Stimulated activated CD4-positive, alpha-beta T cell treated with anti-CD3 and anti-CD28 coated beads, Interleukin-4, amount 100 ng/mL, for 4 hours (primary cell): Measurements from ENCODE around the gene PLA2G2C.
"Not testable (repeated sequence)": the region's sequence is repeated elsewhere in the genome, so short reads cannot be mapped to it uniquely, and the experiment has no call there.

Experiments
- DNase-seq, 2 experiments: peaks; one replicate each; pipeline ENCODE4 v3.0.0-alpha.2; 2020

PLA2G2C gene, protein sequence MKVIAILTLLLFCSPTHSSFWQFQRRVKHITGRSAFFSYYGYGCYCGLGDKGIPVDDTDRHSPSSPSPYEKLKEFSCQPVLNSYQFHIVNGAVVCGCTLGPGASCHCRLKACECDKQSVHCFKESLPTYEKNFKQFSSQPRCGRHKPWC

DNA sequence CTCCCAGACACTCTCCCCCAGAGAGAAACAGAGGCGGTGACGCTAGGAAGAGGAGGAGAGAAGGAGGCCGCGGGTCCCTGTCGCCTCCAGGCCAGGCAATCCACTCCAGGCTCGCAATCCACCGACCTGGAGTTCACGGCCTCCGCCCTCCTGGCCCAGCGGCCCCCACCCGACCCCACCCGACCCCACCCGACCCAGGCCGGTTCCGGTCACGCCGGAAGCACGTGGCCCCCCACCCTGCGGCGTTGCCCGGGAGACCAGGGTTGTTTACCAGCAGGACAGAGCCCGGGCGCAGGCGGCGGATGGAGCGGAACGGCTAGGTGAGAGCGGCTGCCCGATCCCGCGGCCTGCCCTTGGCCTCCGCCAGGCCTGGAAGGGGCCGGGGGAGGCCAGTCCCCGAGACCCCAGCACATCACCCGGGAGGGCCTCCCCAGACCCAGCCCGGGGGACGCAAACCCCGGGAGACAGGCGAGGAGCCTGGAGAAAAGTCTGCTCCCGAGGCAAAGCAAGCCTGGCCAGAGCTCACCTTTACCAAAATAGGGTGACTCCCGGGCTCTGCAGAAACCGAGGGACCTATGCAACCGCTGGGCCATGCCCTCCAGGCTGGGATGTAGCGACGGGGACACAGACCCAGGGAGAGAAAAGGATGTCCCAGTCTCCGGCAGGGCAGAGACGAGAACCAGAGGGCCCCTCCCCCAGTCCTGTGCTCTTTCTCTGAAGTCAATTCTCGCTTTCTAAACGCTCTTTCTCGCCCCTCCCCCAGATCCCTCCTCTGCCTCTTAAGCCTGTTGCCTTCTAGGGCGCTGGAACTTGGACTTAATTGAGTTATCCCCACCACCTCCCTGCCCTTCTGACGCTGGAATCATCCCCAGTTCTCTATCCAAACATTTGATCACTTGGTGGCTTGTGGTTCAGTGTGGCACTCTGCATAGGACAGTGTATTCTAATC lies at the start of gene PLA2G2C, which contains the start of gene UBXN10:
Gene PLA2G2C, minus strand, starts transcription at position 685 of the 949 bp plus-strand sequence. CDS start 9,155 bp downstream, outside the sequence.
Gene UBXN10, plus strand, starts transcription at position 263 of the 949 bp plus-strand sequence. CDS start 4,466 bp downstream, outside the sequence.
- peak; percentile 55 to 62 for DNase-seq

DNA sequence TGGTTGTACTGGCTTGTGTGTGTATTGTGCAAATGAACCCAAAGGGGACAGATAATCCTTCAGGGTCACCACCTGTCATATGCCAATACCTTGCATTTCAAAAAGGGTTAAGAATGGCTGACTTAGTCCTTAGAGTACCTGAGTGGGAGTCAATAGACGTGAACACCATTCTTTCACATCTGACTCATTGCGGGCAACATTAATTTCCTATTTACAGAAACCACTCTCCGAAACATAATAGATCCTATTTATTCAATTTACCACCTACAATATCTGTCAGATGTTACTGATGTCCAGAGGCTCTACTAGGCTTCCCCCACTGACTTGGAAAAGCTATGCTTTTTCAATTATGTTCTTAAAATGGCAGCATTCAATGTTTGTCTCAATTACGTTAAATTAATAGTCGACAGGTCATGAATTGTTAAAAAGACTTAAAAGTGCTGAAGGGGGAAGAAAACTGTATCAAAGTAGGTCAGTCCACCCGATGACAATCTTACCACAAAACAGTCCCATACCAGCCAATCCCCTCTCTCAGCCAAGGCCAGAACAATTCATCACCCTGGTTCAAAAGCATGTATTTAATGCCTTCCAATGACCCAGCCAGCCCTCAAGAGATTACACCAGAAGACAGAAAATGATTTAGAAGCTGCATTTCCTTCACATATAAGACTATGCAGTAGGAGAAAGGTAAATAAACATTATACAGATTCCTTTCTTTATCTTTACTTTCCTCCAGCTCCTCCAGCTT lies 48.6 kb upstream of the PLA2G2C start:
- no peak for DNase-seq

DNA sequence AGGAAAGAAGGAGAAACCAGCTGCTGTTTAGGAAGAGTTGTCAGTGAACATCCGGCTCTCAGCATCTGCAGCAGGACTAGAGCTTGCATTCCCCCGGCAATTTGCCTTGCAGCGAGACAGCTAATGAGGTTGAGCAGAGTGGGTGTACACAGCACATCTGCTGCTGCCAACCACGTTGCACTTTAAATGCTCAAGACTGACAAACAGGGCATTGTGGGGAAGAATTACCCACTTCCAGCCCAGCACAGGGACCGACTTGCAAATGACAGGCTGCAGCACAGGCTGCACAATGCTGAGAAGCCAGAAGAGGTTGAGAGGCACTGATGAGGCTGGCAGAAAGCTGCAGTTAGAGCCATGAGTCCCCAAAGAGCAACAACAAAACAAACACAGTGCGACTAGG lies 47.5 kb upstream of the PLA2G2C start:
- no peak for DNase-seq

DNA sequence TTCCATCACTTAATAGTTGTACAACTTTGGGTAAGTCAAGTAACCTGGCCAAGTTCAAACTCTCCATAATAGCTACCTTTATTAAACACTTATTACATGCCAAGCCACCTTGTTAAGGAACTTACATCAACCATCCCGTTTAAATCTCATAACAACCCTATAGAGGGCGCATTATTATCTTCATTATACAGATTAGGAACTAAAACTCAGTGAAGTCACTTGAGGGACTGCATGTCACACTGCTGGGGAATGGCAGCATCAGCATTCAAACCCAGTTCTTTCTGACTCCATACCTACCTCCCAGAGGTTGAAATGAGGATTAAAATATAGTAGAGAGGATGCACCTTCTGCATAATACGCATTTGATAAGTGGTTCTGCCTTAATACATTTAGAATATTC lies 47.1 kb upstream of the PLA2G2C start:
- DNase-seq, result no peak

DNA sequence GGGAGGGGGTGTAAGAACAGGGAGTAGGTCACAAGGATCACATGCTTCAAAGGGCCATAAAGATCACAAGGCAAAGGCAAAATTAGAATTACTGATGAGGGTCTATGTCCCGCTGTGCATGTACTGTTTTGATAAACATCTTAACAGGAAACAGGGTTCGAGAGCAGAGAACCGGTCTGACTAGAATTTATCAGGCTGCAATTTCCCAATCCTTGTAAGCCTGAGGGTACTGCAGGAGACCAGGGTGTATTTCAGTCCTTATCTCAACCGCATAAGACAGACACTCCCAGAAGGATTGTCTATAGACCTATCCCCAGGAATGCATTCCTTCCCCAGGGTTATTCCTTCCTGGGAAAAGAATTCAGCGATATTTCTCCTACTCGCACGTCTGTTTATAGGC lies 46.2 kb upstream of the PLA2G2C start:
- DNase-seq, result not testable (repeated sequence)

DNA sequence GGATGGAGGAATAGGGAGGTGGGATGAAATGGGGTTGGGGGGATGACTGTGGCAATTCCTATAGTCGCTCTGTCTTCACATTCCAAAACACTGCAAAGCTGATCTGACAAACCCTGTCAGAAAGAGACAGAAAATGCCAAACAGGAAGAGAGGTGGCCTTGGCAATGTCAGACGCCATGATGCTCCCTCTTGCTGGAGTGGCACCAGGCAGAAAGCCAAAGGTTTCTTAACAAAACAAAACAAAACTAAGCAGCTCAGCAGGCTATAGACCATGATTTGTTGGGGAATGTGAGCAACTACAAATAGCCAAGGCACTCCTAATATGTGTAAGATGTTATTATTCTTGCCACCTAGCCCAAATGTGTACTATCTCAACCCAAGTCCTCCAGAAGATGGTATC lies 42.9 kb upstream of the PLA2G2C start:
- no peak for DNase-seq

DNA sequence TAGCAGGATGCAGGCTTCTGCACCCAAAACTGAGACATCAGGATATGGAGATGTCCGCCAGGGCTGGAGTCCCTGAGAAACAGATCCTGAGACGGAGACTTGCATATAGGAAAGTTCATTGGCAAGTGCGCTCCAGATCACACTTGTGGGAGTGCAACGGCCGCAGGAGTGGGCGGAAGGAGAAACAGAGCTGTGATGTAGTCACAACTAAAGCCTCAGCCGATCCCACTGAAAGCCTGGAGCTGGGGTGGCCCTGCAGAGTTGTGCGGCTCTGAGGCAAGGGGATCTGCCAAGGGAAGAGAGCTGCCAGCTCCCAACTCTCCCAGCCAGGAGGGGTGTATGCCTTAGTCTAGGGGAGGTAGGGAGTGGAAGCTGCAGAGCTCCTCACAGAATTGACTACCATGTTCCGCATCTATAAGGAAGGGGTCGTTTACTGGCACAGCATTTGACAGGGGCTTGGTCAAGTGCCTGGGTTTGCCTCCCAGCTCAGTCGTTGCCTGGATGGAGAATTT lies 42.1 kb upstream of the PLA2G2C start:
- DNase-seq, result no peak

DNA sequence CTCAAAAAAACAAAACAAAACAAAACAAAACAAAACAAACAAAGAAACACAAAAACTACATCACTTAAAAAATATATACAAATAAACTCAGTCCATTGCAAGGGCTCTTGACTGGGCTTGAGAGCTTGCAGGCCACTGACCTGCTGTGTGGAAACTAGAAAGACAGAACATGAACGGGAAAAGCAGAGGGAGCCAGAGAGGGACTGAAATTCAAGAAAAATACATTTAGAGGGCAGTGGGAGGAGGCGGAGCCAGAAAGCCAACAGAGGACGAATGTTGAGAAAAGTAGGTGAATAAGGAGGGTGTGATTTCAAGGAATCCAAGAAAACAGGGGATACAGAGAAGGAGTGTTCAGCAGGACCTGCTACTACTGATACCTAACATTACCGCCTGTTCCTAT lies 41.4 kb upstream of the PLA2G2C start:
- DNase-seq, result no peak

DNA sequence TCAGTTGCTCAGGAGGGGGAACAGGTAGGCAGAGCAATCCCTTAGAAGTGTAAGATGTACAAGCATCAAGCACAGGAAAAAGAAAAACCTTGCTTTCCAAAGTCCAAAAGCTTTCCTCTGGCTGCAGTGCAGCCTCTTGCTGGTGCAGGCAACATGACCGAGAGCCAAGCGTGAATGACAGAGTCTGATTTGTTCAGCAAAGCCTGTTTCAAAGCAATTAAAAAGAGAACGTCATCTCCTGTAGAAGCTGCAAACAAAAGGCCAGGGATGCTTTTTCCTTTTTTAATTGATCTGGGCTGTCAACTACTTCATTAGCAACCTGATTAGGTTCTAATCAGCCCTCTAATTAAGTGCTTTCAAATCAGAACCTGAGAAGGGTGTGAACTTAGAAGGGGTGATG lies 38.2 kb upstream of the PLA2G2C start:
- no peak for DNase-seq

DNA sequence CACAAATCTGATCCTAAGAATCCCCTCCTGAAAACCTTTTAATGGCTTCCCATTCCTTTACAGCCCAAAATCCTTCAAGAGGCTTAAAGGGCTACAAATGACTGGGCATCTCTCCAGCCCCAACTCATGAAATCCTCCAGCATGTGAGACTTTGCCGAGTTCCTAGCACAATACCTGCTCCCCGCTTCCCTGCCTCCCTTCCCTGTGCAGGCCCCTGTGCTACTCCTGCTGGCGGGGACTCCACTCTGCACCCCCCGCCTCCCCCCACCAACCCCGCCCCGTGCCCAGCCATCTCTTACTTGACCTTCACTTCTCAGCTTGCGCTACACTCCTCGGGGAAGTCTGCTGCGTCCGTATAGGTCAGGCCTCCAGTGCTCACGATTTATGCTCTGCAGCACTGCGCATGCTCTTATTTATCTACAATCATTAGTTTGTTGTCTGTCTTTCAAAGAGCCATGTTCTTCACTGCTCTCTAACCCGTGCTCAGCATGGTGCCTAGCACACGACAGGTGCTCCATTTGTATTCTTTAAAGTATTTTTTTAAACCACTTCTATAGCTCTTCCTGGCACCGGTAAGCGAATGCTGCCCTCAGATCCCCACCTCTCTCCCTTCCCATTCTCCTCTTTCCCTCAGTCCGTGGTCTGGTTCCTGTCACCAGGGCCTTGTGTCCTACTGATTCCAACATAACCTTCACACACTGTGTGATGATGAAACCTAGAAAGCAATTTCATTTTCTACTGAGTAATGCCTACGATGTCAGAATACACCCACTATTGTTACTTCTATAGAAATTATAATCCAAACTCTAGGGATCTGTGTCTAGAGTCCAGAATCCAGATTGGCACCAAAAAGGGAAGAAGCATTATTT lies 37.5 kb upstream of the PLA2G2C start:
- no peak for DNase-seq

DNA sequence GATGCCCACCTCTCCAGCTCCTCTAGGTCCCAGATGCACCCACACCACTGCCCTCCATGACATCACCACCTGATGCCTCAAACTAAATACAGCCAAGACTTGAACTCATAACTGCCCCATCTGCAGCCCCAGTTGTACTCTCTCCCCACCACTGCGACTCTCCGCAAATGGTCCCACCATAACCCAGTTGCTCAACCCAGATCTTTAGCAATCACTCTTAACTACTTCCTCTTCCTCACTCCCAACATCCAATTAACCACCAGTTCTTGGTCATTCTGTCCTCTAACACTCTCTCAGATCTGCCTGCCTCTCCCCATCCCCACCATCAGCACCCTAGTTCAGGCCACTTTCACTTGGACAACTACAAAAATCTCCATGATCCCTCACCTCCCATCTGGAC lies 36.8 kb upstream of the PLA2G2C start:
- DNase-seq, result no peak

DNA sequence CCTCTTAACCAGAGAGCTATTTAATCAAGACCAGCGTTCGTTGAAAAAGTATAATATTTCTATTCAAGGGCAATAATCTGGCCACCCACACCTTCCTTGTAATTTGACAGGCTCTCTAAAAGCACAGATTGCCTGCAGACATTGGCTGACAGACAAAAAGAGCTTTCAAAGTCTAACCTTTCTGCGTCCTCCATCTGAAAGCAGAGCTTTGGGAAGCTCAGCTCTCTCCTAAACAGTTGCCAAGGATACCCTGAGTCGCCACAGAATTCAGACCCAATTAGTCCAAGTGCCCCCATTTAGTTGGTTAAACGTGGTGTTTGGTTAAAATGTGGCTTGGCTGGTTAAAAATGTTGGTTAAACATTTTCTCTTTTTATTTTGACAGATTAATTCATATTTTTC lies 33.7 kb upstream of the PLA2G2C start:
- no peak for DNase-seq

DNA sequence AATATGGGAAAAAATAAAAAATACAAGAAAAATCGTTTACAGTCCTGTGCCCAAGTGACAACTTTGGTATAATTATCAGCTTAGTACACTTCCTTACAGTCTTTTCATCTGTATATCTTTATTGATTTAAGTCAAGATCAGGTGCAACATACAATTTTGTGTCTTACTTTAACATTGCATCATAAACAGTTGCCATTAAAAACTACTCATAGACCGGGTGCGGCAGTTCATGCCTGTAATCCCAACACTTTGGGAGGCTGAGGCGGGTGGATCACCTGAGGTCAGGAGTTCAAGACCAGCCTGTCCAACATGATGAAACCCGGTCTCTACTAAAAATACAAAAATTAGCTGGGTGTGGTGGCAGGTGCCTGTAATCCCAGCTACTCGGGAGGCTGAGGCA lies 32.7 kb upstream of the PLA2G2C start:
- not testable (repeated sequence) for DNase-seq

DNA sequence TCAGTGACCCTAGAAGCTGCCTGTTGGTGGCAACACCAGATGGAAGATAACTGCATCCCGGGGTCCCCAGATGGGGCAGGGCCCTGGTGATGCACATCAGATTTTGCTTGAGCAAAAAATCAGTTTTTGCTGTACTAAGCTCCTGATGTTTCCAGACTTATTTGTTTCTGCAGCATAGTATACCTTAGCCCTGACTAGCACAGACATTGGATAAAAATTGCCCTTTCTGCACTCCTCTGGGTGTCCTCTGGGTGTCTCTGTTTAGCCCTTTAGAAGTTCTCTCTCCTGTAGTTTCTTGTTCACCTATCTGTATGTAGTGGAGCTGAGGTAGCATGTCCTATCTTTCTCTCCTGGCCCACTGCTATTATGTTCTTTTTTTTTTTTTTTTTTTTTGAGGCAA lies 30.3 kb upstream of the PLA2G2C start:
- no peak for DNase-seq

DNA sequence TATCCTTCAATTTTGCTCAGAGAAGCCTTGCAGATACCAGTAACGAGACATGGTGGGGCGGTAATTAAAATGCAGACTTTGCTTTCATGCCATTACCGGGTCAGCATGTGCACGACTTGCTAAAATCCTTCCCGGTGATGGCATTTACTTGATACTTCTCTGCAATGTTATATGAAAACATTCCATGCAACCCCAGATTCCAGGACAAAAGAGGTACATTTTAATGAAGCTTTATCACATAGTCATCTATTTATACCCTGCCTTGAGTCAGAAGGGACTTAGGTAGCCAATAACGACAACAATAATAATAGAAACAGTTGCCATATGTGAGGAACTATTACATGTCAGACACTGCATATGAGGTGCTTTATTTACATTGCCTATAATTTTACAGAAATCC lies 29.4 kb upstream of the PLA2G2C start:
- no peak for DNase-seq

DNA sequence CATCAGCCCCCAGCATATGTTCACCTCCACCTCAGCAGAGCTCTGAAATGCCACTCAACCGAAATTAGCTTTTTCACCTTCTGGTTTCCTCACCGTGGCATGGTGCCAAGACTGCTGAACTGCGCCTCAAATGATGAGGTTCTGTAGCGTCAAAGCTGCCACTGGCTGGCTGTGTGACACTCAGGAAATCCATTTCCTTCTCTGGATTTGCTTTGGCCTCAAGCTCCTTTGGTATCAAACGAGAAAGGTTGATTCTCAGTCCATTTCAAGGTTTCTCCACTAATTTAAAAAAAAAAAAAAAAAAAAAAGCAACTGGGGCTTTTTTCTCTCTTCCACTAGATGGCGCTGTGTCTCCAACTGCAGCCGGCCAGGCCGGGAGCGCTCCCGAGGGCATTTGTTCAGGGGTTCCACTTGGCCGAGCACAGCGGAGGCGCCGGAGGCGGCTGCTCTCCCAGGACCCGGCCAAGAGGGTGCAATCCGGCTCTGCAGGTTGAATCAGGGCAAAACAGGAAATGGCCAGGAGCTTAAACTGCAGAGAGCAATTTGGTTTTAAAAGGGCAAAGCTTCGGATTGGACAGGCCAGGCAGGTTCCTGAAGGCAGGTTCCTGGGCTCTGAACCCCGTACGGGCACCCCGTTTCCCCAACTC lies 26.5 kb upstream of the PLA2G2C start:
- DNase-seq, result peak; percentile 30 to 35

DNA sequence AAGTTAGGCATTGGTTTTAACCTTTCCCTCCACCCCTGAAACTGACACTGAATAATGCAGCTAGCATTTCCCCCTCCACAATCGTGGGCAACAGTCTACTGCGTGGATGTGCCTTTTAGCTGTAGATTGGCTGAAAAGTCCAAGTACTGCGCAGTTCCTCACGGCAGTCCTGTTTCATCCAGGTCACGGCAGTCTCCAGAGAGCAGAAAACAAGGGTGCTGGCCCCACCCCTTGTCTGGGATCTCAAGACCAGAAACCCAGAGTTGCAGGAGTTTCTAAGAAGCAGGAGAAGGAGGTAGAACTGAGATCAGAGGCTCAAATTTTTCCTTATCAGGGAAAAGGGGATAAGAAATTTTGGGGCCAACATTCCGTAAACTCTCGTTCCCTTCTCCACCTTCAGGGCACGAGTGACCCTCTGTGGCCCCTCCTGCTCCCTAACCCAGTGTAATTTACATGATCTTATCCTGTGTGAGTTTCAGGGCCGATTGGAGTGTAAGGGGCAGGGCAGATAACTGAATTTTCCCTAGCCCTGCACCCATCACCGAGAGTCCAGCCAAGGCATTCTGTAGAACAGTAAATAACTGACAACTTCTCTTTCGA lies 25.9 kb upstream of the PLA2G2C start:
- DNase-seq, result no peak

DNA sequence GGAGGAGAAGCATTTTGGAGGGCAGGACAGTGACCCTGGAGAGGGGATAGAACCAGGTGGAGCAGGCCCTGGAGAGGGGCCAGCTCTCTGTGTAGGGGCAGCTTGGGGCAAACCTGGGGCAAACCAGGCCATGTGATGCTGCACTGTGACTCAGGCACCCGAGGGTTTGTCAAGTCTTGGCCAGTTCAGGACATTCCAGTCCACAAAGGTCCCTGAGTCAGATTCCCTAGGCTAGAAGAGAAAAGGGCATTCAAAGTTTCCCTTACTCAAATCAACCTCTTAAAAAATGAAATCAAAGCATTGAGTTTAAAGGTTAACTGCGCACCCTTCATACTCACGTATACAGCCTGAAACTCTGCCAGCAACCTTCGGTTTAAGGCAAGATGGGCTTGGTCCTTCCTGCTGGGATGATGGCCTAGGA lies 25.2 kb upstream of the PLA2G2C start:
- no peak for DNase-seq

DNA sequence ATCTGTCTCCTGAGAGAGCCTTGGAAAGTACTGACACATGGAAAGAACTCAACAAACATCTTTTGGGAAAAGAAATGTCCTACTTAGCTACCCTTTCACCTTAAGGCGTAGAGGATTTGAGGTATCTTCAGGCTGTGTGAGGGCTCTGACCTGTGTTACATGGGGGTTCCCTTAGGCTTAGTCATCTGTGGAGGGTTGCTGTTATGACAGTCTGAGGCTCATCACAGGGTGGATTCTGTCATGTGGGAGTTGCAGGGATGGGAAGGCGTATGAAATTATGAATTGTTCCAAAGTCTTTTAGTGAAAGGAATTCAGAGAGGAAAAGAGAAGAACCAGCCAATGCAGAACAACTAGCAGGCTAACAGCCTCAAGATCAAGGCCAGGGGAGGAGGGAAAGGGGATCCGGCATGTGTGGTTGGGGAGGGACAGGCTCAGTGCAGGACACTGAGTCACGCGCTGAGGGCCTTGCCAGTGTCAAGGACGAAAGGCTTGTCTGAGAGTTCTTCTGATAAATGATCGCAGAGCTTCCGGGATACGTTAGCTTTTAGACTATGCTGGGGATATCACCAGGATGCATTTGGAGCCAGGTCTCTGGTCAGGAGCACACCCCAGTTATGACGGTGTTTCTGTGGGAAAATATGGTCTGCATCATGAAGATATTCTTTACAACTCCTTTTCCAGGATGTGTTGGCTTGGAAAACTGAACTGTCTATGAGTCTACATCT lies 24.6 kb upstream of the PLA2G2C start:
- DNase-seq, result no peak

DNA sequence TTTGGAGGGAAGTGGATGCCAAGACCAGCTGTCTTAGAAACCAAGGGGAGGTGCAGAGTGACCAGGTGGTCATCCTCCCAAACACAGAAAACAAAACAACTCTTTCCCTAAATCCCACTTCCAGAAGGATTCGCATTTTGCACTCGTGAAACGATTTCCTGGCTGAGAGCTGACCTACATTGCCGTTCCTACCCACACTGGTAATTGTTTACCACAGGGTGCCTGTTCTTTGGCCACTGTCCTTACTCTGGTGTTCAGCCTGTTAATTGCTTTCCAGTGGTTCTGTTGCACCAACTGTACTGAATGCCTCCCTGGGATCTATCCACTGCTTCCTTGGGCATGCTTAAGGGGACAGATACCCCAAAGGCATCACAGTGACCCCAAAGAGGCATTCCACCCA lies 23.2 kb upstream of the PLA2G2C start:
- no peak for DNase-seq

DNA sequence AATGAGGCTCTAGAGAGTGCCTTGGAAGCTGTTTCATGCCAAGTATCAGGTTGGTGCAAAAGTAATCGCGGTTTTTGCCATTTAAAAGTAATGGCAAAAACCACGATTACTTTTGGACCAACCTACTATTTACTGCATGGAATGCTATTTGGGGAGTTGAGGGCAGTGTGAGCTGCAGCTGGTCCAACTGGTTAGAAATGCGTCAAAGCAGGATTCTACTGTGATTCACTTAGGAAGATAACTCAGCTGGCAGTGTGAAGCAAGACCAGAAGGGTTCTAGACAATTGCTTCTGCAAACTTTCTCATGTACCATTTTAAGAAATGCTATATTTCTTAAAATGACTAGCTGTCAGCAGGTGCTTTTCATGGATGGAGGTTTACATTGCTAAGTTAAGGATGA lies 21.2 kb upstream of the PLA2G2C start:
- DNase-seq, result no peak
